Duodenal mucosa (tissue), 2 donors: ENCODE measurements around the gene FARS2.
"Not testable (repeated sequence)": the region's sequence is repeated elsewhere in the genome, so short reads cannot be mapped to it uniquely, and the experiment has no call there.

Experiments
- H3K27ac ChIP-seq: one replicate; pipeline ENCODE4 v1.7.0; 2013; ENCODE audit warnings: low read depth, low read length
- H3K27me3 ChIP-seq, 2 donors: one replicate each; pipeline ENCODE4 v1.7.0; 2013; ENCODE audit warnings: low read length in 2 of 2, control low read depth in 1 of 2; ENCODE audit not compliant: insufficient read depth in 2 of 2, control insufficient read depth in 1 of 2
- H3K36me3 ChIP-seq, 2 donors: one replicate each; pipeline ENCODE4 v1.7.0; 2013; ENCODE audit warnings: low read length in 2 of 2, control low read depth in 1 of 2; ENCODE audit not compliant: insufficient read depth in 2 of 2, control insufficient read depth in 1 of 2
- H3K4me1 ChIP-seq, 2 donors: one replicate each; pipeline ENCODE4 v1.7.0; 2013; ENCODE audit warnings: low read length in 2 of 2, control low read depth in 1 of 2; ENCODE audit not compliant: insufficient read depth in 2 of 2, control insufficient read depth in 1 of 2
- H3K4me3 ChIP-seq, 2 donors: one replicate each; pipeline ENCODE4 v1.7.0; 2013; ENCODE audit warnings: low read length in 2 of 2, low read depth in 1 of 2
- H3K9ac ChIP-seq, 2 donors: one replicate each; pipeline ENCODE4 v1.7.0; 2013; ENCODE audit warnings: low read length in 2 of 2, low read depth in 1 of 2
- H3K9me3 ChIP-seq, 2 donors: one replicate each; pipeline ENCODE4 v1.7.0; 2013; ENCODE audit warnings: low read length in 2 of 2, control low read depth in 1 of 2; ENCODE audit not compliant: control insufficient read depth in 1 of 2

The FARS2 gene

GRCh38 chr6:5656226-5656625, 394.9 kb downstream of the FARS2 start:
- Histone ChIP-seq H3K27ac (no peak overlapping the region), H3K27me3 (no peaks in the 10 kb centered on the region), H3K4me3 (no peak overlapping the region), H3K4me1 (no peaks in the 10 kb centered on the region), H3K9me3 (no peaks in the 10 kb centered on the region), H3K36me3 (no peaks in the 10 kb centered on the region), H3K9ac (no peak overlapping the region)

- not testable (repeated sequence) for H3K9ac ChIP-seq, H3K36me3 ChIP-seq, H3K27ac ChIP-seq, H3K27me3 ChIP-seq, H3K9me3 ChIP-seq, H3K4me1 ChIP-seq, H3K4me3 ChIP-seq
These were observed 395.4 kb downstream of the FARS2 start for GRCh38 chr6:5656695-5657094.

- Histone ChIP-seq H3K4me3 (no peak overlapping the region), H3K27ac (no peak overlapping the region), H3K9me3 (no peaks in the 10 kb centered on the region), H3K36me3 (no peaks in the 10 kb centered on the region), H3K27me3 (no peaks in the 10 kb centered on the region), H3K4me1 (no peaks in the 10 kb centered on the region), H3K9ac (no peak overlapping the region)
These were observed 396.5 kb downstream of the FARS2 start for GRCh38 chr6:5657684-5658430.

GRCh38 chr6:5659467-5659866, 398.2 kb downstream of the FARS2 start:
- H3K27me3 ChIP-seq, result no peaks in the 10 kb centered on the region
- no peaks in the 10 kb centered on the region for H3K4me1 ChIP-seq
- H3K9ac ChIP-seq, result no peak overlapping the region
- H3K36me3 ChIP-seq, result no peaks in the 10 kb centered on the region
- H3K27ac ChIP-seq, result no peak overlapping the region
- no peak overlapping the region for H3K4me3 ChIP-seq
- no peaks in the 10 kb centered on the region for H3K9me3 ChIP-seq

- H3K27ac ChIP-seq, result no peak overlapping the region
- no peak overlapping the region for H3K4me3 ChIP-seq
- H3K9me3 ChIP-seq, result no peaks in the 10 kb centered on the region
- H3K36me3 ChIP-seq, result no peaks in the 10 kb centered on the region
- no peaks in the 10 kb centered on the region for H3K4me1 ChIP-seq
- H3K27me3 ChIP-seq, result no peaks in the 10 kb centered on the region
- H3K9ac ChIP-seq, result no peak overlapping the region
These were observed 399.5 kb downstream of the FARS2 start for GRCh38 chr6:5660772-5661171.

GRCh38 chr6:5662797-5663196, 401.5 kb downstream of the FARS2 start:
- no peaks in the 10 kb centered on the region for H3K36me3 ChIP-seq
- H3K27ac ChIP-seq, result no peak overlapping the region
- H3K27me3 ChIP-seq, result no peaks in the 10 kb centered on the region
- H3K9ac ChIP-seq, result no peak overlapping the region
- H3K4me1 ChIP-seq, result no peaks in the 10 kb centered on the region
- H3K9me3 ChIP-seq, result no peaks in the 10 kb centered on the region
- no peak overlapping the region for H3K4me3 ChIP-seq

- no peaks in the 10 kb centered on the region for H3K27me3 ChIP-seq
- no peaks in the 10 kb centered on the region for H3K9me3 ChIP-seq
- H3K4me3 ChIP-seq, result no peak overlapping the region
- no peak overlapping the region for H3K27ac ChIP-seq
- H3K36me3 ChIP-seq, result no peaks in the 10 kb centered on the region
- H3K4me1 ChIP-seq, result no peaks in the 10 kb centered on the region
- H3K9ac ChIP-seq, result no peak overlapping the region
These were observed 401.9 kb downstream of the FARS2 start for GRCh38 chr6:5663259-5663658.

- H3K9ac ChIP-seq, result no peak overlapping the region
These were observed 402.4 kb downstream of the FARS2 start for GRCh38 chr6:5663739-5664138.

GRCh38 chr6:5664149-5664548, 402.8 kb downstream of the FARS2 start:
- no peaks in the 10 kb centered on the region for H3K4me1 ChIP-seq
- H3K27ac ChIP-seq, result no peak overlapping the region
- H3K9ac ChIP-seq, result no peak overlapping the region
- H3K36me3 ChIP-seq, result no peaks in the 10 kb centered on the region
- H3K9me3 ChIP-seq, result no peaks in the 10 kb centered on the region
- H3K27me3 ChIP-seq, result no peaks in the 10 kb centered on the region
- no peak overlapping the region for H3K4me3 ChIP-seq

More at GRCh38 chr6:5663739-5664138, 402.4 kb downstream of the FARS2 start:
- Histone ChIP-seq H3K9me3 (no peaks in the 10 kb centered on the region), H3K4me1 (no peaks in the 10 kb centered on the region), H3K36me3 (no peaks in the 10 kb centered on the region), H3K27ac (no peak overlapping the region), H3K27me3 (no peaks in the 10 kb centered on the region), H3K4me3 (no peak overlapping the region)

GRCh38 chr6:5665173-5665572, 403.9 kb downstream of the FARS2 start:
- Histone ChIP-seq H3K4me3 (no peak overlapping the region), H3K27ac (no peak overlapping the region), H3K9me3 (no peaks in the 10 kb centered on the region), H3K36me3 (no peaks in the 10 kb centered on the region), H3K4me1 (no peaks in the 10 kb centered on the region), H3K27me3 (no peaks in the 10 kb centered on the region), H3K9ac (no peak overlapping the region)
